ENCODE measurements around the gene RUVBL1. TPM values are rescaled to one million over a fixed set of nuclear protein-coding genes. Genes with fewer than 3 reads are reported as not detected.

The RUVBL1 gene
- total and polyA plus RNA-seq, 2 experiments from 2014 or later, result 29.7 to 33.5 TPM

GRCh38 chr3:128145279-128145678 is 21.7 kb upstream of the RUVBL1 start:
- Histone ChIP-seq H3K27me3 (peaks cover 2% of the 10 kb centered on the region), H3K79me2 (no peaks in the 10 kb centered on the region), H2AFZ (no peak overlapping the region), H4K20me1 (ENCODE audit: insufficient read depth, poor library complexity, severe bottlenecking) (no peaks in the 10 kb centered on the region), H3K27ac (no peak overlapping the region), H3K4me2 (no peak overlapping the region), H3K9me2 (replicated peaks; ENCODE audit: insufficient read depth) (no peaks in the 10 kb centered on the region), H3K4me1 (ENCODE audit: insufficient read depth) (no peaks in the 10 kb centered on the region), H3K4me3 (no peak overlapping the region), H3K36me3 (replicated peaks; ENCODE audit: insufficient read depth, low read depth) (no peaks in the 10 kb centered on the region), H3K9me3 (ENCODE audit: low read depth) (no peaks in the 10 kb centered on the region)
- DNase-seq (ENCODE audit: low spot score), result no peak
- TF ChIP-seq CTCF (IDR thresholded peaks at IDR 0.05; ENCODE audit: poor library complexity), result no peak
- TF ChIP-seq EZH2 (IDR thresholded peaks at IDR 0.05; ENCODE audit: borderline replicate concordance), result no peak
- TF ChIP-seq EZH2phosphoT487 (IDR thresholded peaks at IDR 0.05; ENCODE audit: low read depth, severe bottlenecking, unreplicated experiment), result no peak
- WGBS (ENCODE audit: low lambda C conversion rate, missing lambda C conversion rate), result 83% methylated on average over 6 of the region's 6 CpGs

- no peak for DNase-seq (ENCODE audit: low spot score)
- Histone ChIP-seq H3K4me3 (no peak overlapping the region), H3K27ac (no peak overlapping the region), H3K4me1 (ENCODE audit: insufficient read depth) (no peaks in the 10 kb centered on the region), H3K9me3 (ENCODE audit: low read depth) (no peaks in the 10 kb centered on the region), H3K79me2 (no peaks in the 10 kb centered on the region), H4K20me1 (ENCODE audit: insufficient read depth, poor library complexity, severe bottlenecking) (no peaks in the 10 kb centered on the region), H3K36me3 (replicated peaks; ENCODE audit: insufficient read depth, low read depth) (no peaks in the 10 kb centered on the region), H3K27me3 (peaks cover 3% of the 10 kb centered on the region), H3K4me2 (no peak overlapping the region), H2AFZ (no peak overlapping the region), H3K9me2 (replicated peaks; ENCODE audit: insufficient read depth) (no peaks in the 10 kb centered on the region)
- no peak for TF ChIP-seq EZH2 (IDR thresholded peaks at IDR 0.05; ENCODE audit: borderline replicate concordance)
- TF ChIP-seq CTCF (IDR thresholded peaks at IDR 0.05; ENCODE audit: poor library complexity), result no peak
- TF ChIP-seq EZH2phosphoT487 (IDR thresholded peaks at IDR 0.05; ENCODE audit: low read depth, severe bottlenecking, unreplicated experiment), result no peak
- WGBS (ENCODE audit: low lambda C conversion rate, missing lambda C conversion rate), result 65% methylated on average over 5 of the region's 5 CpGs
These were observed 21.0 kb upstream of the RUVBL1 start for GRCh38 chr3:128144512-128145187.

GRCh38 chr3:128143496-128143895 is 19.9 kb upstream of the RUVBL1 start:
- H3K27me3 ChIP-seq, result peaks cover 8% of the 10 kb centered on the region
- no peaks in the 10 kb centered on the region for H3K79me2 ChIP-seq
- no peak for DNase-seq (ENCODE audit: low spot score)
- H3K27ac ChIP-seq, result no peak overlapping the region
- no peaks in the 10 kb centered on the region for H3K36me3 ChIP-seq (replicated peaks; ENCODE audit: insufficient read depth, low read depth)
- H3K4me2 ChIP-seq, result no peak overlapping the region
- no peak for TF ChIP-seq CTCF (IDR thresholded peaks at IDR 0.05; ENCODE audit: poor library complexity)
- TF ChIP-seq EZH2 (IDR thresholded peaks at IDR 0.05; ENCODE audit: borderline replicate concordance), result no peak
- TF ChIP-seq EZH2phosphoT487 (IDR thresholded peaks at IDR 0.05; ENCODE audit: low read depth, severe bottlenecking, unreplicated experiment), result no peak
- H2AFZ ChIP-seq, result no peak overlapping the region
- no peaks in the 10 kb centered on the region for H3K4me1 ChIP-seq (ENCODE audit: insufficient read depth)
- 90% methylated on average over 4 of the region's 4 CpGs for WGBS (ENCODE audit: low lambda C conversion rate, missing lambda C conversion rate)
- no peaks in the 10 kb centered on the region for H3K9me2 ChIP-seq (replicated peaks; ENCODE audit: insufficient read depth)
- no peaks in the 10 kb centered on the region for H3K9me3 ChIP-seq (ENCODE audit: low read depth)
- H3K4me3 ChIP-seq, result no peak overlapping the region
- no peaks in the 10 kb centered on the region for H4K20me1 ChIP-seq (ENCODE audit: insufficient read depth, poor library complexity, severe bottlenecking)

Measured in hepatocyte (in vitro differentiated cells).